Mesendoderm (in vitro differentiated cells): Measurements from ENCODE around the gene KNG1. TPM values are rescaled to one million over a fixed set of nuclear protein-coding genes. Genes with fewer than 3 reads are reported as not detected.

Experiments used
- small RNA-seq: library from polyadenylated mRNA; stranded (forward); fragments of <200 nt; extraction: miRNeasy Mini kit (QIAGEN cat#:217004); gene quantifications from one replicate; pipeline ENCODE3, GENCODE V24; 2013; ENCODE audit not compliant: insufficient read depth

The KNG1 gene

Small RNA genes within 50 kb of the gene (small RNA-seq; reads per million reads assigned to genes)
- gene RF00092: not detected
- not detected for gene RNU6-1105P
- gene SNORA4: not detected
- not detected for gene SNORA63
- gene SNORA81: not detected
- gene SNORD2: not detected
